RWPE1 (cell line): Measurements from ENCODE around the gene AARS2.

Experiments
- CTCF ChIA-PET: fragments of 350-600 bp; sonication (Branson Sonifier 250); formaldehyde crosslinking; extraction: SDS; loops from one replicate; lab custom pipeline; 2021; lab: Yijun Ruan, JAX
- POLR2A ChIA-PET: fragments of 400-600 bp; formaldehyde crosslinking; extraction: SDS; loops from one replicate; lab custom pipeline; 2020; ENCODE audit warnings: antibody characterized with exemption; ENCODE audit not compliant: low non-redundant PET; lab: Yijun Ruan, JAX
- DNase-seq: peaks from one replicate; pipeline ENCODE4 v3.0.0; 2012; ENCODE audit warnings: low spot score
- H3K27ac ChIP-seq: fragments of 450-650 bp; 2 replicates; pipeline ENCODE4 v1.5.1; 2017
- CTCF ChIP-seq: fragments of 450-650 bp; conservative IDR thresholded peaks from 2 replicates; pipeline ENCODE4 v1.5.1; 2017; ENCODE audit warnings: low read depth, mild to moderate bottlenecking

The AARS2 gene

DNA sequence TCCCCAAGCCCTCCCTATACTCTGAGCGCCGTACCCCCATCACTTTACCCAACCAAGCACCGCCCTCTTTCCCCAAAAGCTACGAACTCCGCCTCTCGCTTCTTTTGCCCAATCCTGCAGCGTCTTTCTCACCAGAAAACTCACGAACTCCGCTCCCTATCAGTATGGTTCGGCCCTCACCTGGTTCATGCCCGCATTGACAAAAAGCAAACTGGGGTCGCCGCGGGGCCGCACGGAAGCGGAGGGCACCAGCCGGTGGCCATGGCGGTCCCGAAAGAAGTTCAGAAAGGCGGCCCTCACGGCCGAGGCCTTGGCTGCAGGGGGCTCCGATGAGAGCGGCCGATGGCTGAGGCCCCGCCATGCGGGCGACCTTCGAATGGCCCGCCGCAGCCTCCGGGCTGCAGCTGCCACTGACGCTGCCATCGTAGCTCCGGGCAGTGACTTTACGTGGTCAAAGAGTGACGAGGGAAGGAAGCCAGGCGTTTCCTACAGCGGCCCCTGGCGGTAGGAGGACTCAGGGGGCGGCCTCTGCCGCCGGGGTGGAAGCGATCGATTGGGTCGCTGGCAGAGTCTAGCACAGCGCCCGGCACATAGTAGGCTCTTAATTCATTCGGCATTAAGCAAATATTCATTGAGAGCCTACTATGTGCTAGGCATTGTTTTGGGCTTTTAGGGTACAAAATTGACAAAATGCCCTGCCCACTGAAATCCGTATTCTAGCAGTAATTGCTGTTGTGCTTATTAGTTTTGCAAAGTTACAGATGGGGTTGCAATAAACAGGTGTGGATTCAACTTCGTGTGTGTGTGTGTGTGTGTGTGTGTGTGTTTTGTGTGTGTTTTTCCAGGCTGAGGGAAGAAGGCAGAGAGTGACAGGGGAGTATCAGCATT, at the start of gene AARS2:
AARS2 (minus strand) TSS at position 447 of the 888 bp plus-strand sequence; CDS start at position 423, 24 bp downstream.
- peak; percentile 79 for DNase-seq
- peak; percentile 94 for TF ChIP-seq CTCF
- CTCF ChIA-PET: interaction anchor here (0.6 to 1.7 kb wide), 15 partner anchors 10 to 523 kb away, joined by 3 to 10 read pairs (median 3); partner anchors contain the start of gene TMEM151B
- H3K27ac ChIP-seq: peak within 1 kb of the TSS; percentile 75
- POLR2A ChIA-PET: no interaction called here

DNA sequence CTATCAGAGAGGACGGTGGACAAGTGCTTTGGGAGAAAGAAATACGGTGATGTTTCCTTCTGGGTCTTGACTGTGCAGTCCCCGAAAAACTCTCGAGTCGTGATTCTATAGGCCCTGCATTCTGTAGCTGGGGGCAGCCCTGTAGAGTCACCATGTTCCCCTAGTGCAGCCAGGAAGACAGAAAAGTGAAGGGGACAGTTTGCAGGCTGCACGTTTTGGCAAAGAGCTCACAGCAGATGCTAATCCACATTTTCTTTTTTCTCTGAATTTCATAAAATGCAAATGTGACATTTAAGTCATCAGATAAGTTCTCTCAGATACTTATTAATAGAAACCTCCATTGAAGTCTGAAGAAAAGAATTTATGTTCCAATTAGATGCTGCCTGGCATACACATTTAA, 48.8 kb upstream of the AARS2 start:
- POLR2A ChIA-PET: no interaction called here
- no peak overlapping the region for H3K27ac ChIP-seq
- TF ChIP-seq CTCF: no peak
- no peak for DNase-seq
- CTCF ChIA-PET: interaction anchor here (0.5 kb wide), 1 partner anchor 20 kb away, joined by 3 read pairs; no protein-coding TSS in a partner anchor

DNA sequence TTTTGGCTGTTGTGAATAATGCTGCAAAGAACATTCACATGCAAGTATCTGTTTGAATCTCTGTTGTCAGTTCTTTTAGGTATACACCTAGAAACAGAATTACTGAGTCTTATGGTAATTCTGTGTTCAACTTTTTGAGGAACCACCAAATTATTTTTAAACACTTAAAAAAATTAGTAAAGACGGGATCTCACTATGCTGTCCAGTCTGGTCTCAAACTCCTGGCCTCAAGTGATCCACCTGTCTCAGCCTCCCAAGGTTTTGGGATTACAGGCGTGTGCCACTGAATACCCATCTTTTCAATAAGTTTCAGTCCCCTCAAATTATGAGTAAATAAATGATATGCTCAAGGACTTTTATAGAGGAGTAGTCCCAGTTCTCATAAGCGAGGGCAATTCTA, 46.8 kb upstream of the AARS2 start:
- POLR2A ChIA-PET: no interaction called here
- no peak for TF ChIP-seq CTCF
- CTCF ChIA-PET: interaction anchor here (0.6 kb wide), 1 partner anchor 13 kb away, joined by 3 read pairs; no protein-coding TSS in a partner anchor
- H3K27ac ChIP-seq: no peak overlapping the region
- DNase-seq: no peak

DNA sequence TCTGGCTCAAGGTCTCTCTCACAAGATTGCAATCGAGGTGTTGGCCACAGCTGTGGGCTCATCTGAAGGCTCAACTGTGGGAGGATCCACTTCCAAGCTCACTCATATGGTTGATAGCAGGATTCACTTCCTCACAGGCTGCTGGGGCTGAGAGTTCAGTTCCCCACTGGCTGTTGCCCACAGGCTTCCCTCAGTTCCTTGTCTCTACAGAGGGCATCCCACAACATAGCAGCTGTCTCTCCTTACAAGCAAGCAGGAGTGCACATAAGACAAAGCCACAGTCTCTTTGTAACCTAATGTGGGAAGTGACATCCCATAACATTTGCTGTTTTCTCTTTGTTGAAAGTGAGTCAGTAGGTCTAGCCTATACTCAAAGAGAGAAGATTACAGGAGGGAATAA, 43.3 kb upstream of the AARS2 start:
- no peak for DNase-seq
- POLR2A ChIA-PET: no interaction called here
- CTCF ChIA-PET: no interaction called here

GRCh38 chr6:44355640-44356039, 42.5 kb upstream of the AARS2 start:
- no peak for TF ChIP-seq CTCF
- DNase-seq: no peak
- ChIA-PET CTCF (no interaction called here), POLR2A (no interaction called here)
- H3K27ac ChIP-seq: no peak overlapping the region

More for the DNA sequence above, 43.3 kb upstream of the AARS2 start:
- H3K27ac ChIP-seq: no peak overlapping the region
- TF ChIP-seq CTCF: no peak

DNA sequence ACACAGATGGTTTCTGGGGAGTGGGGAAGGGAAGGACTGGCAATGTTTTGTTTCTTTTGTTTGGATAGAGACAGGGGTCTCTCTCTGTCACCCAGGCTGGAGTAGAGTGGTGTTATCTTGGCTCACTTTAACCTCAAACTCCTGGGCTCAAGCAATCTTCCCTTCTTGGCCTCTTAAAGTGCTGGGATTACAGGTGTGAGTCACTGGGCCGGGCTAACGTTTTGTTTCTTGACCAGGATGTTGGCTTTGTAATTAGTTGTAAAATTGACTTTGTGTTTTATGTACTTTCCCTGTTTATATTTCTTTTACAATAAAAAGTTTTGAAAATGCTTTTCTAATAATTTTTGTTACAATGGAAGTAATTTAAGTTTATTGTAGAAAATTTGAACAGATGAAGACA, 40.2 kb upstream of the AARS2 start:
- H3K27ac ChIP-seq: no peak overlapping the region
- POLR2A ChIA-PET: no interaction called here
- DNase-seq: no peak
- TF ChIP-seq CTCF: no peak
- CTCF ChIA-PET: no interaction called here
